Liver (tissue), 9 donors: ENCODE measurements around the gene IFNA6. TPM values are rescaled to one million over a fixed set of nuclear protein-coding genes. Genes with fewer than 3 reads are reported as not detected.

Source experiments
- DNase-seq: peaks from one replicate; pipeline ENCODE4 v3.0.0-alpha.2; 2017; ENCODE audit warnings: low spot score
- H3K27ac ChIP-seq, 2 donors: one replicate each; pipeline ENCODE4 v1.7.0; 2013; ENCODE audit warnings: inconsistent platforms in 2 of 2, low read length in 2 of 2, control low read depth in 1 of 2, low read depth in 1 of 2, mild to moderate bottlenecking in 1 of 2
- H3K27me3 ChIP-seq, 4 donors: one replicate each; pipeline versions ENCODE4 v1.6.1 to v1.7.0; 2013; ENCODE audit warnings: low read length in 3 of 4, inconsistent platforms in 1 of 4, mild to moderate bottlenecking in 1 of 4, moderate library complexity in 1 of 4; ENCODE audit not compliant: control insufficient read depth in 4 of 4, insufficient read depth in 4 of 4
- H3K36me3 ChIP-seq, 4 donors: one replicate each; pipeline versions ENCODE4 v1.6.1 to v1.7.0; 2013; ENCODE audit warnings: low read length in 3 of 4, mild to moderate bottlenecking in 3 of 4, low read depth in 1 of 4, moderate library complexity in 1 of 4; ENCODE audit not compliant: control insufficient read depth in 4 of 4, insufficient read depth in 3 of 4
- H3K4me1 ChIP-seq, 4 donors: one replicate each; pipeline versions ENCODE4 v1.6.1 to v1.7.0; 2013; ENCODE audit warnings: low read length in 3 of 4, mild to moderate bottlenecking in 3 of 4, moderate library complexity in 1 of 4; ENCODE audit not compliant: control insufficient read depth in 4 of 4, insufficient read depth in 4 of 4
- H3K4me3 ChIP-seq, 3 donors: one replicate each; pipeline versions ENCODE4 v1.6.1 to v1.7.0; 2013; ENCODE audit warnings: low read length in 3 of 3, control low read depth in 1 of 3, low read depth in 1 of 3, mild to moderate bottlenecking in 1 of 3
- H3K9ac ChIP-seq, 2 donors: one replicate each; pipeline ENCODE4 v1.7.0; 2013; ENCODE audit warnings: low read length in 2 of 2, mild to moderate bottlenecking in 2 of 2, moderate library complexity in 2 of 2, control low read depth in 1 of 2, low read depth in 1 of 2
- H3K9me3 ChIP-seq, 4 donors: one replicate each; pipeline versions ENCODE4 v1.6.1 to v1.7.0; 2013; ENCODE audit warnings: low read length in 3 of 4; ENCODE audit not compliant: control insufficient read depth in 4 of 4
- ATF3 ChIP-seq: IDR thresholded peaks from 2 replicates; pipeline ENCODE4 v1.6.1; 2016; ENCODE audit warnings: antibody characterized with exemption
- CTCF ChIP-seq: fragments of 150-350 bp; IDR thresholded peaks from 2 replicates; pipeline ENCODE4 v1.5.1; 2017; ENCODE audit warnings: improper control_type of control experiment, low read depth, low read length; ENCODE audit not compliant: missing input control
- FOXA1 ChIP-seq: IDR thresholded peaks from 2 replicates; pipeline ENCODE4 v1.6.1; 2016; ENCODE audit warnings: antibody characterized with exemption
- FOXA2 ChIP-seq: IDR thresholded peaks from 2 replicates; pipeline ENCODE4 v1.6.1; 2016; ENCODE audit warnings: antibody characterized with exemption
- GABPA ChIP-seq, 2 donors: IDR thresholded peaks in 1 of 2; conservative IDR thresholded peaks in 1 of 2; 2 replicates each; pipeline ENCODE4 v1.6.1; 2016; ENCODE audit warnings: antibody characterized with exemption in 2 of 2, mild to moderate bottlenecking in 1 of 2, moderate library complexity in 1 of 2
- HNF4A ChIP-seq, 2 donors: conservative IDR thresholded peaks; 2 replicates each; pipeline ENCODE4 v1.6.1; 2016; ENCODE audit warnings: antibody characterized with exemption in 2 of 2, mild to moderate bottlenecking in 2 of 2
- HNF4G ChIP-seq: IDR thresholded peaks from 2 replicates; pipeline ENCODE4 v1.6.1; 2016; ENCODE audit warnings: antibody characterized with exemption
- JUND ChIP-seq, 2 donors: IDR thresholded peaks; 2 replicates each; pipeline ENCODE4 v1.6.1; 2016; ENCODE audit warnings: antibody characterized with exemption in 2 of 2
- MAX ChIP-seq: IDR thresholded peaks from 2 replicates; pipeline ENCODE4 v1.6.1; 2016; ENCODE audit warnings: antibody characterized with exemption
- RAD21 ChIP-seq, 2 donors: IDR thresholded peaks; 2 replicates each; pipeline ENCODE4 v1.6.1; 2016; ENCODE audit warnings: antibody characterized with exemption in 2 of 2, mild to moderate bottlenecking in 2 of 2
- REST ChIP-seq: IDR thresholded peaks from 2 replicates; pipeline ENCODE4 v1.6.1; 2016; ENCODE audit warnings: antibody characterized with exemption, mild to moderate bottlenecking
- RXRA ChIP-seq, 2 donors: IDR thresholded peaks; 2 replicates each; pipeline ENCODE4 v1.6.1; 2017 to 2018; ENCODE audit warnings: antibody characterized with exemption in 2 of 2, mild to moderate bottlenecking in 1 of 2
- SP1 ChIP-seq: IDR thresholded peaks from 2 replicates; pipeline ENCODE4 v1.6.1; 2018; ENCODE audit warnings: antibody characterized with exemption, mild to moderate bottlenecking
- TAF1 ChIP-seq: conservative IDR thresholded peaks from 2 replicates; pipeline ENCODE4 v1.6.1; 2016; ENCODE audit warnings: antibody characterized with exemption, mild to moderate bottlenecking
- YY1 ChIP-seq: IDR thresholded peaks from 2 replicates; pipeline ENCODE4 v1.6.1; 2016; ENCODE audit warnings: antibody characterized with exemption, mild to moderate bottlenecking
- ZBTB33 ChIP-seq: IDR thresholded peaks from 2 replicates; pipeline ENCODE4 v1.6.1; 2016; ENCODE audit warnings: antibody characterized with exemption
- WGBS: extraction: QIAGEN DNeasy Blood & Tissue Kit; methylation state at CpG from one replicate; pipeline ENCODE4 v1.1.7; 2013; 5-methylcytosine and 5-hydroxymethylcytosine counted together
- polyA plus RNA-seq, 2 donors: library from polyadenylated mRNA; stranded (reverse) in 1 of 2; unstranded in 1 of 2; fragments of 200-250 nt in 1 of 2; fragments of >200 nt in 1 of 2; fragmentation: Nextera tagmentation in 1 of 2; extraction: Ambion mirVana in 1 of 2; gene quantifications; one replicate each; pipeline versions ENCODE4 v1.2.1 to v1.2.3, GENCODE V29; 2013 to 2015
- total RNA-seq, 2 donors: library from RNA; depleted of rRNA; stranded (reverse); fragments of >200 nt; gene quantifications; one replicate each; pipeline ENCODE4 v1.2.3, GENCODE V29; 2014
- donor health status: healthy.
- donor health status: healthy.
- donor health status: healthy.
- donor health status: healthy.
- donor health status: healthy.

The IFNA6 gene
- total and polyA plus RNA-seq, 4 donors, result not detected

- DNase-seq, result no peak
- H3K9me3 ChIP-seq, result no peaks in the 10 kb centered on the region
- no peak overlapping the region for H3K9ac ChIP-seq
- no peaks in the 10 kb centered on the region for H3K36me3 ChIP-seq
- TF ChIP-seq HNF4G, result no peak
- no peak for TF ChIP-seq YY1
- no peak for TF ChIP-seq ATF3
- TF ChIP-seq SP1, result no peak
- no peak for TF ChIP-seq FOXA2
- TF ChIP-seq HNF4A (conservative IDR thresholded peaks at IDR 0.05), result no peak
- TF ChIP-seq REST, result no peak
- no peak for TF ChIP-seq ZBTB33
- no peak for TF ChIP-seq GABPA (IDR thresholded peaks at IDR 0.05 in 1 of 2, conservative IDR thresholded peaks at IDR 0.05 in 1 of 2)
- TF ChIP-seq RXRA (IDR thresholded peaks at IDR 0.05), result no peak
- TF ChIP-seq FOXA1, result no peak
- no peak for TF ChIP-seq RAD21 (IDR thresholded peaks at IDR 0.05)
- TF ChIP-seq MAX, result no peak
- 81% methylated on average over 5 of the region's 5 CpGs for WGBS
- H3K4me1 ChIP-seq, result peaks cover 4 to 16% (median 7%) of the 10 kb centered on the region in 4 donors
- peaks cover 0 to 8% (median 4%) of the 10 kb centered on the region in 4 donors for H3K27me3 ChIP-seq
- H3K27ac ChIP-seq, result no peak overlapping the region
- H3K4me3 ChIP-seq, result no peak overlapping the region
Observed at GRCh38 chr9:21398955-21399489, 48.3 kb upstream of the IFNA6 start.

- 6% methylated on average over 40 of the region's 40 CpGs for WGBS
Observed at GRCh38 chr9:21395778-21396717, 45.4 kb upstream of the IFNA6 start.

More at GRCh38 chr9:21395778-21396717, 45.4 kb upstream of the IFNA6 start:
- Histone ChIP-seq H3K4me3 (peak overlapping the region in 2 of 3 donors; percentile 49 to 54), H3K36me3 (no peaks in the 10 kb centered on the region), H3K27ac (no peak overlapping the region), H3K27me3 (peaks cover 0 to 4% (median 1%) of the 10 kb centered on the region in 4 donors), H3K9ac (no peak overlapping the region), H3K4me1 (peaks cover 0 to 9% (median 5%) of the 10 kb centered on the region in 4 donors), H3K9me3 (no peaks in the 10 kb centered on the region)
- TF ChIP-seq REST (no peak), YY1 (no peak), HNF4G (no peak), MAX (no peak), TAF1 (no peak), CTCF (peak; percentile 62), ATF3 (no peak), JUND (IDR thresholded peaks at IDR 0.05) (no peak), RAD21 (IDR thresholded peaks at IDR 0.05) (peak; percentile 62 to 72), FOXA1 (no peak)
- DNase-seq, result peak; percentile 55
